ENCODE measurements around the gene SLC25A40. TPM values are rescaled to one million over a fixed set of nuclear protein-coding genes. Genes with fewer than 3 reads are reported as not detected.

Gene SLC25A40
- total and polyA plus RNA-seq, 7 experiments from 2014 or later, result 10.7 to 50.2 (median 25.2) TPM

GRCh38 chr7:87858417-87859100 is 17.6 kb downstream of the SLC25A40 start:
- ChIA-PET POLR2A (no interaction called here), CTCF (no interaction called here)
- Mint-ChIP-seq H3K9me3 (peaks cover 0 to under 1% (median 0%) of the 10 kb centered on the region in 11 donors), H3K27me3 (no peaks in the 10 kb centered on the region), H3K36me3 (peaks cover 4 to 51% (median 27%) of the 10 kb centered on the region in 5 donors), H3K27ac (peak overlapping the region in 1 of 9 donors; percentile 76), H3K4me3 (no peak overlapping the region), H3K4me1 (peaks cover 0 to 18% (median 6%) of the 10 kb centered on the region in 7 donors)
- no peak overlapping the region for H3K4me3 ChIP-seq (ENCODE audit: low read length)
- no peaks in the 10 kb centered on the region for H3K27me3 ChIP-seq (ENCODE audit: control insufficient read depth in 2 of 2, insufficient read depth in 2 of 2, low read length in 2 of 2)
- no peaks in the 10 kb centered on the region for H3K9me3 ChIP-seq (ENCODE audit: control insufficient read depth in 2 of 3, low read length in 3 of 3)
- H3K27ac ChIP-seq (ENCODE audit: low read depth, low read length), result no peak overlapping the region
- no peak for ATAC-seq
- no peaks in the 10 kb centered on the region for H3K4me1 ChIP-seq (ENCODE audit: control insufficient read depth in 2 of 2, insufficient read depth in 2 of 2, low read length in 2 of 2)
- H3K36me3 ChIP-seq (ENCODE audit: control insufficient read depth in 2 of 3, insufficient read depth in 3 of 3, low read length in 3 of 3), result peaks cover 0 to 18% (median 0%) of the 10 kb centered on the region in 3 experiments
- no peak for DNase-seq
- intact Hi-C loops (cut with micrococcal nuclease), result no loop called here

GRCh38 chr7:87853237-87853864 is 22.8 kb downstream of the SLC25A40 start:
- H3K27me3 Mint-ChIP-seq, result no peaks in the 10 kb centered on the region
- no peaks in the 10 kb centered on the region for H3K9me3 Mint-ChIP-seq
- H3K4me3 Mint-ChIP-seq, result no peak overlapping the region
- ChIA-PET CTCF (no interaction called here), POLR2A (interaction anchor here (0.6 kb wide), 1 partner anchor 14 kb away, joined by 3 read pairs; no protein-coding TSS in a partner anchor)
- peaks cover 2 to 53% (median 27%) of the 10 kb centered on the region in 5 donors for H3K36me3 Mint-ChIP-seq
- H3K27me3 ChIP-seq (ENCODE audit: control insufficient read depth in 2 of 2, insufficient read depth in 2 of 2, low read length in 2 of 2), result no peaks in the 10 kb centered on the region
- H3K4me3 ChIP-seq (ENCODE audit: low read length), result no peak overlapping the region
- no peak overlapping the region for H3K27ac Mint-ChIP-seq
- no peaks in the 10 kb centered on the region for H3K4me1 ChIP-seq (ENCODE audit: control insufficient read depth in 2 of 2, insufficient read depth in 2 of 2, low read length in 2 of 2)
- peaks cover 0 to 18% (median 0%) of the 10 kb centered on the region in 3 experiments for H3K36me3 ChIP-seq (ENCODE audit: control insufficient read depth in 2 of 3, insufficient read depth in 3 of 3, low read length in 3 of 3)
- H3K4me1 Mint-ChIP-seq, result peaks cover 0 to 13% (median 3%) of the 10 kb centered on the region in 7 donors
- DNase-seq (no peak), ATAC-seq (no peak)
- H3K9me3 ChIP-seq (ENCODE audit: control insufficient read depth in 2 of 3, low read length in 3 of 3), result no peaks in the 10 kb centered on the region
- intact Hi-C loops (cut with micrococcal nuclease), result loop anchor here in 1 of 2 donors (5.0 kb wide), 1 partner anchor 34 kb away; no protein-coding TSS in a partner anchor
- no peak overlapping the region for H3K27ac ChIP-seq (ENCODE audit: low read depth, low read length)

- H3K4me1 ChIP-seq (ENCODE audit: control insufficient read depth in 2 of 2, insufficient read depth in 2 of 2, low read length in 2 of 2), result no peaks in the 10 kb centered on the region
- no peak for DNase-seq
- intact Hi-C loops (cut with micrococcal nuclease), result loop anchor here in 1 of 2 donors (5.0 kb wide), 1 partner anchor 35 kb away; no protein-coding TSS in a partner anchor
These were observed 23.9 kb downstream of the SLC25A40 start for GRCh38 chr7:87852306-87852705.

GRCh38 chr7:87850836-87851593 is 25.1 kb downstream of the SLC25A40 start:
- CTCF ChIA-PET, result no interaction called here
- peaks cover 0 to 11% (median 0%) of the 10 kb centered on the region in 3 experiments for H3K36me3 ChIP-seq (ENCODE audit: control insufficient read depth in 2 of 3, insufficient read depth in 3 of 3, low read length in 3 of 3)
- no peaks in the 10 kb centered on the region for H3K9me3 ChIP-seq (ENCODE audit: control insufficient read depth in 2 of 3, low read length in 3 of 3)

More at GRCh38 chr7:87852306-87852705, 23.9 kb downstream of the SLC25A40 start:
- H3K36me3 Mint-ChIP-seq, result peaks cover 0 to 44% (median 23%) of the 10 kb centered on the region in 5 donors
- CTCF ChIA-PET, result no interaction called here
- Histone ChIP-seq H3K27ac (ENCODE audit: low read depth, low read length) (no peak overlapping the region), H3K27me3 (ENCODE audit: control insufficient read depth in 2 of 2, insufficient read depth in 2 of 2, low read length in 2 of 2) (no peaks in the 10 kb centered on the region), H3K9me3 (ENCODE audit: control insufficient read depth in 2 of 3, low read length in 3 of 3) (no peaks in the 10 kb centered on the region), H3K4me3 (ENCODE audit: low read length) (no peak overlapping the region), H3K36me3 (ENCODE audit: control insufficient read depth in 2 of 3, insufficient read depth in 3 of 3, low read length in 3 of 3) (peaks cover 0 to 11% (median 0%) of the 10 kb centered on the region in 3 experiments)
- H3K4me3 Mint-ChIP-seq, result no peak overlapping the region
- no peak for ATAC-seq
- POLR2A ChIA-PET, result no interaction called here
- no peak overlapping the region for H3K27ac Mint-ChIP-seq
- H3K27me3 Mint-ChIP-seq, result no peaks in the 10 kb centered on the region
- H3K4me1 Mint-ChIP-seq, result peaks cover 0 to 13% (median 3%) of the 10 kb centered on the region in 7 donors
- no peaks in the 10 kb centered on the region for H3K9me3 Mint-ChIP-seq

GRCh38 chr7:87837597-87837996 is 38.6 kb downstream of the SLC25A40 start:
- no peaks in the 10 kb centered on the region for H3K9me3 Mint-ChIP-seq
- H3K4me1 Mint-ChIP-seq, result peaks cover 0 to 2% (median 0%) of the 10 kb centered on the region in 7 donors
- peaks cover 0 to 31% (median 11%) of the 10 kb centered on the region in 5 donors for H3K36me3 Mint-ChIP-seq
- no peaks in the 10 kb centered on the region for H3K27me3 Mint-ChIP-seq
- ATAC-seq (no peak), DNase-seq (no peak)
- Histone ChIP-seq H3K9me3 (ENCODE audit: control insufficient read depth in 2 of 3, low read length in 3 of 3) (no peaks in the 10 kb centered on the region), H3K4me1 (ENCODE audit: control insufficient read depth in 2 of 2, insufficient read depth in 2 of 2, low read length in 2 of 2) (no peaks in the 10 kb centered on the region), H3K4me3 (ENCODE audit: low read length) (no peak overlapping the region), H3K27ac (ENCODE audit: low read depth, low read length) (no peak overlapping the region), H3K27me3 (ENCODE audit: control insufficient read depth in 2 of 2, insufficient read depth in 2 of 2, low read length in 2 of 2) (no peaks in the 10 kb centered on the region), H3K36me3 (ENCODE audit: control insufficient read depth in 2 of 3, insufficient read depth in 3 of 3, low read length in 3 of 3) (peaks cover 0 to 5% (median 0%) of the 10 kb centered on the region in 3 experiments)
- H3K4me3 Mint-ChIP-seq, result no peak overlapping the region
- ChIA-PET POLR2A (no interaction called here), CTCF (no interaction called here)
- H3K27ac Mint-ChIP-seq, result no peak overlapping the region
- intact Hi-C loops (cut with micrococcal nuclease), result no loop called here

More at GRCh38 chr7:87850836-87851593, 25.1 kb downstream of the SLC25A40 start:
- H3K4me1 Mint-ChIP-seq, result peaks cover 0 to 13% (median 3%) of the 10 kb centered on the region in 7 donors
- H3K4me1 ChIP-seq (ENCODE audit: control insufficient read depth in 2 of 2, insufficient read depth in 2 of 2, low read length in 2 of 2), result no peaks in the 10 kb centered on the region
- DNase-seq, result no peak
- H3K27me3 ChIP-seq (ENCODE audit: control insufficient read depth in 2 of 2, insufficient read depth in 2 of 2, low read length in 2 of 2), result no peaks in the 10 kb centered on the region
- no peak overlapping the region for H3K4me3 ChIP-seq (ENCODE audit: low read length)
- no peaks in the 10 kb centered on the region for H3K9me3 Mint-ChIP-seq
- no peak overlapping the region for H3K27ac ChIP-seq (ENCODE audit: low read depth, low read length)
- intact Hi-C loops (cut with micrococcal nuclease), result loop anchor here in 1 of 2 donors (5.0 kb wide), 1 partner anchor 36 kb away; no protein-coding TSS in a partner anchor
- peaks cover 0 to 46% (median 23%) of the 10 kb centered on the region in 5 donors for H3K36me3 Mint-ChIP-seq
- ATAC-seq, result no peak
- H3K27ac Mint-ChIP-seq, result no peak overlapping the region
- no peaks in the 10 kb centered on the region for H3K27me3 Mint-ChIP-seq
- H3K4me3 Mint-ChIP-seq, result no peak overlapping the region
- POLR2A ChIA-PET, result interaction anchor here (0.6 kb wide), 1 partner anchor 15 kb away, joined by 5 read pairs; no protein-coding TSS in a partner anchor

- intact Hi-C loops (cut with micrococcal nuclease), result no loop called here
- ChIA-PET POLR2A (no interaction called here), CTCF (no interaction called here)
- Histone ChIP-seq H3K27ac (ENCODE audit: low read depth, low read length) (no peak overlapping the region), H3K4me3 (ENCODE audit: low read length) (no peak overlapping the region), H3K36me3 (ENCODE audit: control insufficient read depth in 2 of 3, insufficient read depth in 3 of 3, low read length in 3 of 3) (no peaks in the 10 kb centered on the region), H3K4me1 (ENCODE audit: control insufficient read depth in 2 of 2, insufficient read depth in 2 of 2, low read length in 2 of 2) (no peaks in the 10 kb centered on the region), H3K9me3 (ENCODE audit: control insufficient read depth in 2 of 3, low read length in 3 of 3) (no peaks in the 10 kb centered on the region), H3K27me3 (ENCODE audit: control insufficient read depth in 2 of 2, insufficient read depth in 2 of 2, low read length in 2 of 2) (no peaks in the 10 kb centered on the region)
- Mint-ChIP-seq H3K27ac (peak overlapping the region in 2 of 9 donors; percentile 23 to 51), H3K4me3 (no peak overlapping the region), H3K27me3 (no peaks in the 10 kb centered on the region), H3K4me1 (no peaks in the 10 kb centered on the region), H3K36me3 (peaks cover 0 to 23% (median 15%) of the 10 kb centered on the region in 5 donors), H3K9me3 (peaks cover 0 to 13% (median 8%) of the 10 kb centered on the region in 11 donors)
- ATAC-seq (no peak), DNase-seq (no peak)
These were observed 43.0 kb downstream of the SLC25A40 start for GRCh38 chr7:87833130-87833529.
